ENCODE measurements around the gene FADS3. TPM values are rescaled to one million over a fixed set of nuclear protein-coding genes. Genes with fewer than 3 reads are reported as not detected.

FADS3 gene
- total RNA-seq, 1 experiment from 2014 or later, result 65.8 TPM

DNA sequence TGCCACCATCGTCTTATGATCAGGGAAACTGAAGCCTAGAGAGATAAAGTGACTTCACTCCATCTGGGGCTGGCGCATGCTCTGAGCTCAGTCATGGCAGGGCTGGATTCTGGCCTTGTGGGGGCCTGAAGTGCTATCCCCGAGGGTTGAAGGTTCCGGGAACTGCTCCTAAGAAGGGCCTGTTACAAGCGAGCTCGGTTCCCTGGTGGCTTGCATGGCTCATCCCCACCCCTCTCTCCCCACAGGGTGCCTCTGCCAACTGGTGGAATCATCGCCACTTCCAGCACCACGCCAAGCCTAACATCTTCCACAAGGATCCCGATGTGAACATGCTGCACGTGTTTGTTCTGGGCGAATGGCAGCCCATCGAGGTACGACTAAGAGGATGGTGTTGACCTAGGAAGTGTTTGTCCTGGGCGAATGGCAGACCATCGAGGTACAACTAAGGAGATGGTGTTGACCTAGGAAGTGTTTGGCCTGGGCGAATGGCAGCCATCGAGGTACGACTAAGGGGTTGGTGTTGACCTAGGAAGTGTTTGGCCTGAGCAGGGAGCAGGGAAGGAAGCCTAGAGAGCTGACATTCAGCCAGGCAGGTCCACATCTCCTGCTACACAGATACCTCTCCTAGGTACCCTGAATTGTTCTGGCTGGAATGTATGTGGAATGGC, 43.3 kb downstream of the FADS3 start (continued):
- TF ChIP-seq ATF3 (IDR thresholded peaks at IDR 0.05) (no peak), YY1 (IDR thresholded peaks at IDR 0.05; ENCODE audit: extremely low read depth, insufficient replicate concordance, low read depth, low read length) (no peak), CEBPB (IDR thresholded peaks at IDR 0.05; ENCODE audit: low read depth) (no peak)

GRCh38 chr11:61846362-61847020, 44.9 kb downstream of the FADS3 start:
- H2AFZ ChIP-seq (ENCODE audit: low read depth, low read length, poor library complexity, severe bottlenecking), result no peak overlapping the region
- no peak for DNase-seq (ENCODE audit: low read depth, low spot score)
- H3K9ac ChIP-seq (ENCODE audit: low read length), result no peak overlapping the region
- H3K27ac ChIP-seq (ENCODE audit: low read depth, low read length), result no peak overlapping the region
- no peak for ATAC-seq
- H3K4me3 ChIP-seq (replicated peaks in 1 of 2; ENCODE audit: low read depth in 1 of 2, low read length in 2 of 2), result no peak overlapping the region
- no peaks in the 10 kb centered on the region for H3K9me3 ChIP-seq (ENCODE audit: control insufficient read depth in 1 of 2, insufficient read depth in 1 of 2, low read depth in 1 of 2, low read length in 2 of 2)
- no peak overlapping the region for H3K4me2 ChIP-seq (ENCODE audit: low read length)
- H3K79me2 ChIP-seq (ENCODE audit: insufficient read depth, low read length), result no peaks in the 10 kb centered on the region
- BruUV-seq (replicated peaks), result no TSS peak
- no peaks in the 10 kb centered on the region for H3K27me3 ChIP-seq (ENCODE audit: insufficient read depth, low read length)
- H3K4me1 ChIP-seq (ENCODE audit: control insufficient read depth in 1 of 2, insufficient read depth in 2 of 2, low read length in 2 of 2), result no peaks in the 10 kb centered on the region
- H4K20me1 ChIP-seq (ENCODE audit: insufficient read depth), result no peaks in the 10 kb centered on the region
- POLR2A ChIA-PET, result no interaction called here
- TF ChIP-seq TCF7L2 (IDR thresholded peaks at IDR 0.05; ENCODE audit: borderline replicate concordance, extremely low read depth, insufficient read depth, insufficient read length) (no peak), CBX3 (IDR thresholded peaks at IDR 0.05; ENCODE audit: low read depth) (no peak), ELF1 (IDR thresholded peaks at IDR 0.05; ENCODE audit: borderline replicate concordance, low read depth) (no peak), EGR1 (IDR thresholded peaks at IDR 0.05; ENCODE audit: low read depth) (no peak), RAD21 (IDR thresholded peaks at IDR 0.05; ENCODE audit: low read depth) (no peak), SIN3A (IDR thresholded peaks at IDR 0.05; ENCODE audit: low read depth) (no peak)
- RAD21 ChIA-PET (ENCODE audit: low non-redundant PET in 1 of 2, low total read pairs in 2 of 2, uncharacterized antibody in 2 of 2, unreplicated experiment in 2 of 2), result no interaction called here
- CTCF ChIA-PET, result no interaction called here
- intact Hi-C loops (cut with micrococcal nuclease), result no loop called here
- H3K9me2 ChIP-seq (ENCODE audit: insufficient read depth), result no peaks in the 10 kb centered on the region
- H3K36me3 ChIP-seq (ENCODE audit: control insufficient read depth in 1 of 2, insufficient read depth in 2 of 2, low read length in 2 of 2), result no peaks in the 10 kb centered on the region

All from HCT116 (cell line).